Suppressor macrophage (primary cell): Measurements from ENCODE around the gene DGKZ.
A peak's percentile ranks its signal among the peaks of the same experiment; 100 is the strongest.

Experiments used
- DNase-seq, 4 experiments: peaks; one replicate each; pipeline ENCODE4 v3.0.0-alpha.2; 2020 to 2022

DGKZ gene

DNA sequence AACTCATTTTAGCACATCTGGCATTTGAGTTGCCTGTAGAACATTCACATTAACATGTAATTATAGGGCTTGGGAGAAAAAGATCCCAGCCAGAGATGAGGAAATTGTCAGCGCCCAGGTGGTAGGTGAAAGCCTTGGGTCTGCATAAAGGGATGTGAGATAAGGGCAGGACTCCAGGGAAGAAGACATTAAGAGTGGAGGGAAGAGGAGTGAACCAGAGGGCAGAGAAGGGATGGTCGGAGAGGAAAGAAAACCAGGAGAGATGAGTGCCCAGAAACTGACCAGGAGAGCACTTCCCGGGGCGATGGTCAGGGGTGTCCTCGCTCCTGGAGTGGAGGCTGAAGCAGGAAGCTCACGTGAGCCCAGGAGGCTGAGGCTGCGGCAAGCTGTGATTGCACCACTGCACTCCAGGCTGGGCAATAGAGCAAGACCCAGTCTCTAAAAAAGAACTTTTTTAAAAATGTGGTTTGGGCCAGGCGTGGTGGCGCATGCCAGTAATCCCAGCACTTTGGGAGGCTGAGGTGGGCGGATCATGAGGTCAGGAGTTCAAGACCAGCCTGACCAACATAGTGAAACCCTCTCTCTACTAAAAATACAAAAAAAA is 20.3 kb upstream of the DGKZ start:
- no peak for DNase-seq

GRCh38 chr11:46327829-46328228 is 19.4 kb upstream of the DGKZ start:
- no peak for DNase-seq

GRCh38 chr11:46330154-46330553 is 17.1 kb upstream of the DGKZ start:
- DNase-seq: no peak

DNA sequence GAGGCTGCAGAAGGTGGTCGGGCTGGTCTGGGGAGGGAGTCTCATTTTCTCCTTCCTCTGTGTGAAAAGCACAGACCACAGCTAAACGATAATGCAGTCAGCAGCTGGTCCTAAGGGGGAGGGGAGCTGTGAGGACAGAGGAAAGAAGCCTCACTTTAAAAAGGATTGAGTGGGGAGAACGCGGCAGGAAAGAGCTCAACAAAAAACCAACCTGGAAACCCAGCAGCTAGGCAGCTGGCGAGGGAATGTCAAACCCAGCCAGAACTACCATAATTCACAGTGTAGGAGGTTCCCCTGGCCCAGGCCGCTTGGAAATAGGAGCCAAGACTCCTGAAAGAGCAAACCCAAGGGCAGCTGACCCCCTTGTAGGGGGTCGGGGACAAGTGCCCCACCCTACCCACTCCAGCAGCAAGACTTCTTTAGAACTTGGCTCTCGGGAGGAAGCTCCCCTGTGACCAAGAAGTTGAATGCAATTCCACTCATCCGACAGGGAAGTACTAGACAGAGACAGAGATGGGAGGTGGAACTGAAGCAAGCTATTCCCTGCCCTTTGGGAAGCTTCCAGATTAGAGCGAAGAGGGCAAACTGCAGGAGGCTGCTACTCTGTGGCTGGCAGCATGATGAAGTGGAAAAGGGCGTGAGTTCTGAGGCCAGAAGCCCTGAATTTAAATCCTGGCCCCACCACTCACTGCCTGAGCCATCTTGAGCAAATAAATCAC is 16.5 kb upstream of the DGKZ start:
- peak in 3 of 4 experiments; percentile 43 to 61 (median 44) for DNase-seq

GRCh38 chr11:46331282-46331984 is 15.8 kb upstream of the DGKZ start:
- no peak for DNase-seq

DNA sequence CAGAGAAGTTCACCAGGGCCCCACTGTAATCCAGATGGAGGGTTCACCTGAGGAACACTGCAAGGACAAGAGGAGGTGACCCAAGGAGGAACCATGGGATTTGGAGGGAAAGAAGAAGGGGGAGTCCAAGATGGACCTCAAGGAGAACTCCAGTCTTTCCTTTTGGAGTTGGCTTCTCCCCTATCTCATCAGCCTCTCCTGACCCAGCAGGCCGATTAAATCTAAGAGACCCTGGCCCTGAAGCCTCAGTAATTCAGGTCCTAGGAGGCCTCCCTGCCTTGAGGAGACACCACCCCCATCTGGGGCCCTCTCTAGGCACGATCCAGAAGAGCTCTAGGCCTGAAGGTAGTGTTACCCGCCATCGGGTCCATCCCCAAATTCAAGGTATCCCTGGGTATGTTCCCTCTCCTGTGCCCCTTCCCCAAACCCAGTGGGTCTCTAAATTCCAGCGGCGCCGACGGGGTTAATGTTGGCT is 15.1 kb upstream of the DGKZ start:
- DNase-seq: no peak

- DNase-seq: peak in 2 of 4 experiments; percentile 44 to 58
These were observed 14.5 kb upstream of the DGKZ start for GRCh38 chr11:46332568-46333393.

- DNase-seq: peak in 1 of 4 experiments; percentile 23
These were observed 13.8 kb upstream of the DGKZ start for GRCh38 chr11:46333394-46333947.

GRCh38 chr11:46334211-46334610 is 13.1 kb upstream of the DGKZ start:
- no peak for DNase-seq

DNA sequence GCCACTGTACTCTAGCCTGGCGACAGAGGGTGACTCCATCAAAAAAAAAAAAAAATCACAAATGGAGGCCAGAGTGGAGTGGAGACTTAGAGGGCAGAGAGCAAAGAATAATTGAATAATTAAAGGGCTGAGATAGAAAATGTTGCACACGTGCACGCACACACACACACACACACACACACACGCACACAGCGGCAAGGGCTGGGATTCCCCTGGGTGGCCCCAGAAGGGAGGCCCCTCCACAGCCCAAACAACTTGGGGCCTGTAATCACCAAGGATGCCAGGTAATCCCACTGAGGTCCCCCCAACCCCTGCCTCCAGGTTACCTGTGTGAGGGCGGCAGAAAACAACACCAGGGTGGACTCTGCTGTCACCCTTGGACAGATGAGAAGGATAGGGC is 12.0 kb upstream of the DGKZ start:
- DNase-seq: no peak

- DNase-seq: peak in 1 of 4 experiments; percentile 36
These were observed 11.2 kb upstream of the DGKZ start for GRCh38 chr11:46335890-46336562.

GRCh38 chr11:46336563-46337180 is 10.6 kb upstream of the DGKZ start:
- DNase-seq: peak; percentile 83 to 92 (median 88)

GRCh38 chr11:46337626-46338345 is 9.5 kb upstream of the DGKZ start:
- no peak for DNase-seq

GRCh38 chr11:46338636-46338987 is 8.7 kb upstream of the DGKZ start:
- no peak for DNase-seq

- no peak for DNase-seq
These were observed 8.1 kb upstream of the DGKZ start for GRCh38 chr11:46338988-46339666.

GRCh38 chr11:46339816-46340215 is 7.4 kb upstream of the DGKZ start:
- peak; percentile 72 to 88 (median 84) for DNase-seq

- no peak for DNase-seq
These were observed 5.8 kb upstream of the DGKZ start for GRCh38 chr11:46341454-46341853.

- peak; percentile 65 to 80 (median 73) for DNase-seq
These were observed 5.0 kb upstream of the DGKZ start for GRCh38 chr11:46342239-46342638.

GRCh38 chr11:46343520-46343919 is 3.7 kb upstream of the DGKZ start:
- DNase-seq: no peak

GRCh38 chr11:46345131-46345597 is 2.1 kb upstream of the DGKZ start:
- DNase-seq: peak; percentile 82 to 93 (median 90)
